ENCODE results near the gene TP53BP1.
"Not testable (repeated sequence)": the region's sequence is repeated elsewhere in the genome, so short reads cannot be mapped to it uniquely, and the experiment has no call there.

Gene TP53BP1

DNA sequence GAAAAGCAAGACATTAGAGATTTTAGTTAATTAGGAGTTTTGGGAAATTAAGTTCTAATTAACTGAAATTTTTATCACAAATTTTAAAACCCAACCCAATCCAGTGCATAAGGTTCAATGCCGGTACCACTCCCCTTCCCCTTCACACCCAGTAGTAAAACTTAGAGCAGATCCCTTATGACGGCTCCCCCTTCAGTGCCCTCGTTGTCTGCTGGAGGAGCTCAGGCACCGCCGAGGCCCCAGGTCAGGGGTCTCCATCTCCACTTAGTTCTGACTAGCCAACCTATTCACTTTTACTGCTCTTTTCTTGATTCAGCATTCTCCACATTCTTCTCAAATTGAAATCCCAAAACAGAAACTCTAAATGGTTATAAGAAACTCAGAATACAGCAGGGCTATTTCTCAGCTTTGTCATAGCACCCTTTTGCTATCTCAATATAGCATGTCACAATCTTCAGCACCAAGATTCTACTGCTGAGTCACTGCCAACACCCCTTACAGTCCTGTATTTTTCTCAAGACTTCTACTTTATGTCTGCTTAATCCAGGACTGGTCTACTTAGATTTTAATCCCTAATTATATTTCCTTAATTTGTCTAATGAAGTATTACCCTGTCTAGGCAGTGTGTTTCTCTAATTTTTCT is 82.3 kb downstream of the TP53BP1 start:
- DNase-seq = no peak

- no peak for DNase-seq
These were observed 84.2 kb downstream of the TP53BP1 start for GRCh38 chr15:43408789-43409188.

GRCh38 chr15:43406808-43407207 is 86.1 kb downstream of the TP53BP1 start:
- DNase-seq = no peak

DNA sequence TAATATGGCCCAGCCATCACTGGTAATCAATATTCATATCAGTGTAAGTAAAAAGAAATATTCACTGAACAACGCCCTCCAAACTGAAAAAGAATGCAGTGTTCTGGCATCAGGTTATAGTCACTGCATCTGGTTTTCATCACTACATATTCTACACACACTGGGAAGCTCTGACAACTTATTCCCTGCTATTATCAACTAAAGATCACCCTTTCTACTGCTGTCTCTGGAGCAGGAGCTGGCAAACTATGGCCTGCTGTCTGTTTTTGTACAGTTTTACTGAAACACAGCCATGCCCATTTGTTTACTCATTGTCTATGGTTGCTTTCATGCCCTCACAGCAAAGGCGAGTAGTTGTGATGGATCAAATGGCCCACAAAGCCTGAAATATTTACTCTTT is 86.8 kb downstream of the TP53BP1 start:
- DNase-seq = no peak

GRCh38 chr15:43404130-43404529 is 88.8 kb downstream of the TP53BP1 start:
- DNase-seq = no peak

DNA sequence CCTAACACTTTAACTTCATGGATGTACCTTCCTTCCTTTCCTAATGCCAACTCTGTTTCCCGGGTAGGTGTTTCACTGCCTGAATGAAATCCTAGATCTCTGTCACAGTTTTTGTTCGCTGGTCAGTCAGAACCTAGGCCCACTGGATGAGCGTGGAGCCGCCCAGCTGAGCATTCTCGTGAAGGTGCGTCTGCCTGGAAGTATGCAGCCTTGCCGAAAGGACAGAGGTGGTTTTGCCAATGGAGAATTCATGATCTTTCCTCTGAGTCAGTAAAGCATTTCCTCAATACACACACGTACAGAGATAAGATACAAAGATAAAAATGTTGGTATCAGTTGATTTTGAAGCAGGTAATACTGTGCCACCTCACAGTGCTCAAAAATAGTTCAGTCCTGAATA is 89.3 kb downstream of the TP53BP1 start:
- DNase-seq = no peak

- DNase-seq = no peak
These were observed 90.7 kb downstream of the TP53BP1 start for GRCh38 chr15:43402255-43402654.

- not testable (repeated sequence) for DNase-seq
These were observed 99.4 kb downstream of the TP53BP1 start for GRCh38 chr15:43393592-43393991.

GRCh38 chr15:43390723-43391122 is 102.2 kb downstream of the TP53BP1 start:
- no peak for DNase-seq

DNA sequence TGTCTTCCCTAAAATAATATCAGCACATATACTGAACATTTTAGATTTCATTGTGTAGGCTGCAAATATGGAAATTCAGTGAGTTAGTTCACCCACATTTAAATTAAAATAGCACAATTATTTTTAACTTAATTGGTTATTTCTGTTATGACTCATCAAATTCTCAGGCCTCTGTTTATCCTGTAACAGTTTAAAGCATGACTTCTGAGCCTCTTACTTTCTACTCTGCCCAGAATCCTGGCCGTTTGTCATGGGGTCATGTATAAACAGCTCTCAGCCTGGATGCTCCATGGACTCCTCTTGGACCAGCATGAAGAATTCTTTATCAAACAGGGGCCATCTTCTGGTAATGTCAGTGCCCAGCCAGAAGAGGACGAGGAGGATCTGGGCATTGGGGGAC is 109.9 kb downstream of the TP53BP1 start:
- no peak for DNase-seq

GRCh38 chr15:43382310-43382709 is 110.6 kb downstream of the TP53BP1 start:
- no peak for DNase-seq

DNA sequence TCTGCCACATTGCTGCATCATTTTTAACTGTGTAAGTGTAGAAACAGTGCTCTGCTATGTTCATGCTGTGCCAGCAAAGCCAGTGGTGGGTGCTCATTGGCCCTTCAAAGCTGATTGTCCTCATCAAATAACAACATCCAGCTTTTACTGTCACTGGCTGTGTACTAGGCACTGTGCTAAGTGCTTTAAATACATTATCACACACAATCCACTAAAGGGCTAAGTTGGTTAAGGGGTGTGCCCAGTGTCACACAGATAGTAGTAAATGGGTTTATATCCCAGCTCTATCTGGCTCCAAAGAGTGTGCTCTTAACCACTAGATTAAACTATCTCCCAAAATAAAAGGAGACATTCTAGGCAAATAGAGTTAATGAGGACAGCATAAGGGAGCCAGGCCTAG is 114.4 kb downstream of the TP53BP1 start:
- no peak for DNase-seq

GRCh38 chr15:43376017-43376705 is 116.8 kb downstream of the TP53BP1 start:
- DNase-seq = no peak

DNA sequence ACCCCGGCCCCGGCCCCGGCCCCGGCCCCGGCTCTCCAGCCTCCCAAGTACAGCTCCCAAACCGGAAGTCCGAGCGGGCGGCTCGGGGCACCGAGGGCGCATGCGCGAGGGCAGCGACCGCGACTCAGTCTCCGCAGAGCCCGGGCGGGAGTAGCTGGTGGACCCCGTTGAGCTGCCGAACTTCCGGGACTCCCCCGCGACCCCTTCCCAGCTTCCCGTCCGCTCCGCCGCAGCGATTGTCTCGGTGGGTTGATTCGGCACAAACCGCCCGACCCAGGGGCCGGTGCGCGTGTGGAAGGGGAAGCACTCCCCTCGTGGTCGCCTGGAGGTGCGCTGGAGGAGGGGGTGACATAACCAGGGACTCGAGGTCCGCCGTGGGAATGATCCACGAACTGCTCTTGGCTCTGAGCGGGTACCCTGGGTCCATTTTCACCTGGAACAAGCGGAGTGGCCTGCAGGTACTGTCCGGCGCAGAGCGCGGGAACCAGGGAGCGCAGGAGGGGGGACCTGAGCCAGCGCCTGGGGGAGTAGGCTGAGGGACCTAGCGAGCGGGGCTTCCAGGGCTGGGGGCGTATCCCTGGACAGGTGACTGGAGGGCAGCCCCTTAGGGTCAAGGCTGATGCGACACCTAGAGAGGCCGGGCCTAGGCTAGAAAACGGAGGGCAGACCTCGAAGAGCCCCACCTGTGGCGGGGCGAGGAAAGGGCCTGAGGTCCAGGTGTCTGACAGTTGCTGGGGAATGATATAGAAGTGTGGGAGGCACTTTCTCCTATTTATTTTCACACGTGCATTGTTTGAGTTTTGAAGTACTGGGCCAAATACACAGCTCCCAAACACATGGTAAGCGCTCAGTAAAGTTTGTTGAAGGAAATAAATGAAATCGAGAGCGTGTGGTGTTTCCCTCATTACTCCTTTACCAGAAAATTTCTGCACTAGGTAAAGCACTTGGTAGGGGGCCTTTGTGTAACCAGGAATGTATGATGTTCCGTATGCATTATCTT is 121.7 kb downstream of the TP53BP1 start, which contains the start of the genes TUBGCP4 and ZSCAN29:
Gene TUBGCP4, plus strand, starts transcription at position 127 of the 1,000 bp plus-strand sequence. Its CDS starts 254 bp downstream, at position 381.
Gene ZSCAN29, minus strand, starts transcription at position 69 of the 1,000 bp plus-strand sequence. CDS start 1,130 bp downstream, outside the sequence.
- peak; percentile 84 for DNase-seq

DNA sequence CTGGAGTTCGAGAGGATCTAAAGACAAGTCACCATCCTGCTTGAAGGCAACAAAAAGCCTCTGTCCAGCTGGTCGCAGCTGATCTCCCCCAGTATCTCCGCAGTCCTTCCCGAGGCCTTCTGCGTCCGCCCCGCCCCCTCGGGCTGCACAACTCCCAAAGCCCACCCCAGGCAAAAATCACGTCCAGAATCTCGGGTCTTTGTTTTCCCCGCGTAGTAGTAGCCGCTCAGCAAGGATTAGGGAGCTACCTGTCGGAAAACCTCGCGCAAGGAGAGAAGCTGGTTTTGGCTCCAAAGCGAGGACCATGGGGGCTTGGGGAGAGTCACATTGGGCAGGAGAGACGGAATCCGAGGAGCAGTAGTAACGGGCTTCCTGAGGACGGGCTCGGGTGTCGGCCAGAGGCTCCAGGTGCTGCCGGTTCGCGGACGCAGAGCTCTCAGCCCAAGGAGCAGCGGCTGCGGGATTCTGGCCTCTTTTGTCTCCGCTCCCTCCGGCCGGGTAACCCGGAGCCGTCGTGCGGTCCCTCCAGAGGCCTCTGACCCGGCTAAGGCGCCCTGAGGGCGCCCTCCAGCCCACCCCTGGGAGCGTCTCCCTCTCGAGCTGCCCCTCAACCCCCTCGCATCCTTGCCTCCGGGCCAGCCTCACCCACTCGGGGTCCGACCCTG is 122.5 kb downstream of the TP53BP1 start:
- DNase-seq = no peak

DNA sequence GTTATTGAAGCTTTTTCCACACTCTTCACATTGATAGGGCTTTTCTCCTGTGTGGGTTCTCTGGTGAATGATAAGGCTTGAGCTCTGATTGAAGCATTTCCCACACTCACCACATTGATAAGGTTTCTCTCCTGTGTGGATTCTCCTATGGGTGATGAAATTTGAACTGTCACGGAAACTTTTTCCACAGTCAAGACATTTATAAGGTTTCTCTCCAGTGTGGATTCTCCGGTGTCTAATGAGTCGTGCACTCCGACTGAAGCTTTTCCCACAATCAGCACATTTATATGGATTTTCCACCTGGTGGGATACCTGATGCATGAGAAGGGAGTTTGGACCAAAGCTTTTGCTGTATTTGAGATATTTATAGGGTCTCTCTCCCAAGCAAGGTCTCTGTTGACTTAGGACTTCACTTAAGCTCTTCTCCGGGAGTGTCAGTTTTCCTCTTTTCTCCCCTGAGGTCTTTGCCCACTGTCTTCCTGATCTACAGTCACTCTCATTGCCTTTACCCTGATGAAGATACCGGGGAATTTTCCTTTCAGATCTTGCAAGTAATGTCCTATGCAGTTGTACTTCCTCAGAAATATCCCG is 131.5 kb downstream of the TP53BP1 start:
- DNase-seq = no peak

DNA sequence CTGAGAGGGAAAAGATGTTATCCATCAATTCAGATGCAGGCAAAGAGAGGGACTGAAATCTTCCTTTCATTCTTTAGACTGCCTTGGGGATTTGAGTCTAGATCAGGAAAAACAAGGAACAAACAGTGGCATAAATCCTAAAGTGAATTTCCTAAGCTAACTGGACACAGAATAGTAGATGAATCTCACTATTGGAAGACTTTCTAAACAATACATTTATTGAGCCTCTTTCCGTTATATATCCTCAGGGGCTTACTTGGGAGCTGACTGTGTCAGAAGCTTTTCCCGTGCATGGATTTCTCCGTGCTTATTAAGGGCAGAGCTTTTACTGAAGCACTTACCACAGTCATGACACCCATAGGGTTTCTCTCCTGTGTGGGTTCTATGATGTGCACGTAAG is 132.1 kb downstream of the TP53BP1 start:
- no peak for DNase-seq
